Left ventricle myocardium superior (tissue), 1 donor: ENCODE data around the gene GSTP1. TPM values are rescaled to one million over a fixed set of nuclear protein-coding genes. Genes with fewer than 3 reads are reported as not detected.

Experiments used
- total RNA-seq: library from RNA; stranded (reverse); fragmentation: NEBNext Ultra II Directional; extraction: Animal tissue kit (Norgen Biotek cat#: 25700); gene quantifications from one replicate; pipeline ENCODE4 v1.2.1, GENCODE V29; 2021
- donor health status: DM: no; HTN: yes; CAD: no; lungs with severe emphysema.

Gene GSTP1
- total RNA-seq, 1 donor from 2014 or later: 360 TPM

Other genes with a start within 250 kb of the GSTP1 start
- 40.3 TPM for gene POLD4, start 230.3 kb upstream of the GSTP1 start, total RNA-seq
- gene CLCF1, start 210.2 kb upstream of the GSTP1 start, total RNA-seq: 0.89 TPM
- gene RAD9A, start 191.8 kb upstream of the GSTP1 start, total RNA-seq: 5.8 TPM
- 106 TPM for gene PPP1CA, start 182.0 kb upstream of the GSTP1 start, total RNA-seq
- gene TBC1D10C, start 179.7 kb upstream of the GSTP1 start, total RNA-seq: 0.87 TPM
- 18.0 TPM for gene CARNS1, start 168.1 kb upstream of the GSTP1 start, total RNA-seq
- 25.1 TPM for gene RPS6KB2, start 155.3 kb upstream of the GSTP1 start, total RNA-seq
- 2.0 TPM for gene PTPRCAP, start 146.1 kb upstream of the GSTP1 start, total RNA-seq
- gene CORO1B, start 140.3 kb upstream of the GSTP1 start, total RNA-seq: 23.2 TPM
- not detected for gene GPR152, start 131.1 kb upstream of the GSTP1 start, total RNA-seq
- 0.64 TPM for gene CABP4, start 128.5 kb upstream of the GSTP1 start, total RNA-seq
- gene TMEM134, start 114.6 kb upstream of the GSTP1 start, total RNA-seq: 91.5 TPM
- 51.3 TPM for gene AIP, start 100.8 kb upstream of the GSTP1 start, total RNA-seq
- 45.5 TPM for gene PITPNM1, start 78.4 kb upstream of the GSTP1 start, total RNA-seq
- 55.0 TPM for gene CDK2AP2, start 75.7 kb upstream of the GSTP1 start, total RNA-seq
- not detected for gene CABP2, start 60.4 kb upstream of the GSTP1 start, total RNA-seq
- gene NDUFV1, start 23.1 kb downstream of the GSTP1 start, total RNA-seq: 768 TPM
- 106 TPM for gene NUDT8, start 46.1 kb downstream of the GSTP1 start, total RNA-seq
- 0.37 TPM for gene TBX10, start 56.0 kb downstream of the GSTP1 start, total RNA-seq
- not detected for gene ACY3, start 66.9 kb downstream of the GSTP1 start, total RNA-seq
- not detected for gene ALDH3B2, start 90.8 kb downstream of the GSTP1 start, total RNA-seq